Retina (tissue), 1 donor: Measurements from ENCODE around the gene GLIS2.

Experiments
- DNase-seq: peaks from one replicate; pipeline ENCODE4 v3.0.0-alpha.2; 2016

Gene GLIS2

GRCh38 chr16:4354512-4355409 is 38.9 kb downstream of the GLIS2 start:
- no peak for DNase-seq

DNA sequence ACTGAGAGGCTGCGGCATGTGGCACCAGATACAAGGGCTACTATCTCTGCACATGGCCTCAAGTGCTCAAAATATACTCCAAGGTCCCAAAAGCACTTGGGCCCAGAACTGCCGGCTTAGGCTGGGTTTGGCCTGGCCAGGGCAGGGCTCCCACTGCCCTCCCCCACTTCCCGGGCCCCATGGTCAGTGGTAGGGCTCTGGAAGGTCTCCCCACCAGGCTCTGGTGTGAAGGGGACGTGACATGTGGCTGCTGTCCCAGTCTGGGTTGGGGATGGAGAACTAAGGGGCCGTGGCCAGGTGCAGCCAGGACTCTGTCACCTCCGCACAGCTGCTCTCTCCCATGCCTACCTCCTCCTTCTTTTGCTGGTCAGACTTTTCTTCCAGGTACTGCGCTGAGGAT is 41.0 kb downstream of the GLIS2 start:
- no peak for DNase-seq

DNA sequence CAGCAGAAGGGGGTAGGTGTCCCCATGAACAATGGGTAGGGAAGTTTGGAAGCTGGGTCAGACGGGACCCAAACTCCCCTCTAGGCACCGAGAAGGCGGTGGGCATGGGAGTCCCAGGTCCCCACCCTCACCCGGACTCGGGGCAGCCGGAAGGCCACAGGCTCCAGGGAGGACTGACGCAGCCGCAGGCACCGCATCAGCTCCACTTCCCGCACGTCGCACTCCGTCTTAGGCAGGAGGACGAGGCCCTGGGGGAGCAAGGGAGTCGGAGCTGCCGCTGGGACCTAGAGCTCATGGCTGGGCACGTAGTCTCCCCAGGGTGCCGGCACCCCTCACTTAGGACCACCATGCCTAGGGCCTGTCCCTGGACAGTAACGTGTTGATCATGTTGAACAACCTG is 42.4 kb downstream of the GLIS2 start:
- DNase-seq = no peak

- peak; percentile 58 for DNase-seq
Observed at GRCh38 chr16:4358831-4359561, 43.1 kb downstream of the GLIS2 start.

- DNase-seq = no peak
Observed at GRCh38 chr16:4359914-4360313, 44.0 kb downstream of the GLIS2 start.

- no peak for DNase-seq
Observed at GRCh38 chr16:4360538-4361021, 44.7 kb downstream of the GLIS2 start.

DNA sequence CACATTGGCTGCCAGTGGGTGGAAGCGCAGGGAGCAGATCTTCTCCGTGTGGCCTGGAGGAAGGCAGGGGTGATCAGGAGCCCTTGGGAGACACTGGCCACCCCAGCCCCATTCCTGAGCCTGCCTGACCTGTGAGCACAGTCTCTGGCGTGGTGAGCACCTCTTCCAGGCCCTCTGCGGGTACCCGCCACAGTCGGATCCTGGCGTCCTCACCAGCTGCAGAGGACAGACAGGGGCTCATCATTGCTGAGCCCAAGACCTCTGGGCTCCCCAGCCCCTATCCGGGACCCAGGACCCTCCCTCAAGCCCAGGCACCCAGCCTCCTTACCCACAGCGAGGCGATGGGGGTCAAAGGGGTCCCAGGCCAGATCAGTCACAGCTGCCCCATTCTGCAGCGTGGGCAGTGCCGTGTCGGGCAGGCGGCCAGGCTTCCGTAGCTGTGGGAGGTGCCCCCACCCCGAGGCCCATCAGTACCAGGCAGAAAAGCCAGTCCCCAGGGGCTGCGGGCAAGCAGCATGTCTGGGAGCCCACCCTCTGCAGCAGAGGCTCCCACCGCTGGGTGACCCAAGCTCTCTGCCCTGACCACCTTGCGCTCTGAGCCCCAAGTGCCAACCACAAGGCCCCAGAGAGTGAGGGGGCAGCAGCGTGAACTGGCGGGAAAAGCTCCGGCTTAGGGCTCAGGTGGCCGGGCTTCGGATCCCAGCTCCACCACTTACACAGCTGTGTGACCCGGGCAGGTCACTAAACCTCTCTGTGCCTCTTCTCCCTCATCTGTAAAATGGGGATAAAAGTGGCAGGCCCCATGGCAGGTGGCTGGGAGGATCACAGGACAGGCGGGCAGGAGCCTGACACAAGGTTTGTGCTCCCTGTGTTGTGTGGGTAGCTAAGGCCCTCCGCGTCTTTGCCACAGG is 45.4 kb downstream of the GLIS2 start:
- DNase-seq = no peak

- no peak for DNase-seq
Observed at GRCh38 chr16:4361944-4362311, 46.1 kb downstream of the GLIS2 start.

GRCh38 chr16:4362476-4363135 is 46.7 kb downstream of the GLIS2 start:
- no peak for DNase-seq

- DNase-seq = no peak
Observed at GRCh38 chr16:4364196-4365013, 48.5 kb downstream of the GLIS2 start.

- no peak for DNase-seq
Observed at GRCh38 chr16:4365014-4365406, 49.1 kb downstream of the GLIS2 start.

GRCh38 chr16:4365615-4366014 is 49.7 kb downstream of the GLIS2 start:
- DNase-seq = no peak

- no peak for DNase-seq
Observed at GRCh38 chr16:4366016-4366415, 50.1 kb downstream of the GLIS2 start.

GRCh38 chr16:4367393-4367856 is 51.6 kb downstream of the GLIS2 start:
- no peak for DNase-seq

- no peak for DNase-seq
Observed at GRCh38 chr16:4369007-4369733, 53.3 kb downstream of the GLIS2 start.

- no peak for DNase-seq
Observed at GRCh38 chr16:4370151-4370550, 54.3 kb downstream of the GLIS2 start.

DNA sequence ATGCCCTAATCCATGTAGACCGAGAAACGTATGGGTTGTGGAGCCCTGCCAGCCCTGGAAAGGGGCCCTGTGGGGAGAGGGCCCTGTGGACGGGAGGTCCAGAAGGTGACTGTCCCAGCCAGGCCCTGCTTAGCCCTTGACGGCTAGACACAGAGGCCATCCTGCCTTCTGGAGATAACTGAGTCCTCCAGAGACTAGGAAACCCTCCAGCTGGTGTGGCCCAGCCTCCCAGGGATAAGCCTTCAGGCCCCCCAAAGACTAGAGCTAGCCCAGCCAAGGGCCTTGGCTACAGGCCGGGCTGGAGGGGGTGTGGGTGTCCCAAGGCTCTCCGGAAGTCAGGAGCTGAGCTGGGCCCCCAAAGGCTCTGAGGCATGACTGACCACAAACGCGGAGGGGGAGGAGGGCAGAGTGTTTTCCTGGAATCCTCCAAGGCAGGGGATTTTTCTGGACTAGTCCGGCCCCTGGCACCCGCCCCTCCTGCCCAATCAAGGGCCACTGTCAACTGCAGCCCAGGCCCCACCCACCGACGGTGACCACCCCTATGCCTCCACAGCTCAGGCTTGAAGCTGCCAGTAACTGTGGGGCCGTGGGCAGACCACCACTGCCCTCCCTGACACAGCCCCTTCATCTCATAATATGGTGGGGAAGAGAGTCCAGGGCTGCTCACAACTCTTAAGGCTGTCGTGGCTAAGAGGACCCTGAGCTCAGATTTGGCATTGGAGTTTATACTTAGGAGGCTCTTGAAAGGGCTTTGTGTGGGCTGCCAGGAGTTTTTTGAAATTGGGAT is 54.9 kb downstream of the GLIS2 start:
- DNase-seq = no peak

DNA sequence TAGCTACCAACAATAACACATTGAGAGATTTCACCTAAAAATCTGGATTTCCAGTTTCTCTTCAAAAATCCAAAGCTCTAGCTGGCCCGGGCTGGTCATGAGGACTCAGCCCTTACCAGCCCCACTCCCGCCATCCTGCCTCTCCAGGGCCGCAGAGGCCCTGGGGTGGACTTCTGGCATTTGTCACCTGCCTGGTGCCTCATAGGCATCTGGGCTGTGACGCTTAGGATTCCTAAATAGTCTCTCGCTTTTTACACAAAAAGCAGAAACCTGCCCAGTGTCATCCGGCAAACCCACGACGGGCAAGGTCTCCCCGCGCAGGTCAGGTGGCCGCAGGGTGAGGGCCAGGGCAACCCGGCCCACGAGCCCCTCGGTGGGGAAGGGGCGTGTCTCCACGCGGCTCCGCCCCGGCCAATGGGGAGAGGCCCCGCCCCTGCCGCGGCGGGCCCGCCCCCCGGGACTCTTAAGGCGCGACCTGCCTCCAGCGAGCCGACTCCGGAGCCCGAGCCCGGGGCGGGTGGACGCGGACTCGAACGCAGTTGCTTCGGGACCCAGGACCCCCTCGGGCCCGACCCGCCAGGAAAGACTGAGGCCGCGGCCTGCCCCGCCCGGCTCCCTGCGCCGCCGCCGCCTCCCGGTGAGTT is 55.6 kb downstream of the GLIS2 start, which contains the start of gene VASN:
VASN (plus strand) TSS at position 492 of the 644 bp plus-strand sequence. CDS start 9,030 bp downstream, outside the sequence.
- DNase-seq = peak; percentile 85

GRCh38 chr16:4372001-4372577 is 56.2 kb downstream of the GLIS2 start:
- DNase-seq = peak; percentile 47
